ENCODE data around the gene PRRG2. TPM values are rescaled to one million over a fixed set of nuclear protein-coding genes. Genes with fewer than 3 reads are reported as not detected.

The PRRG2 gene
- total RNA-seq, 1 donor from 2014 or later = 8.5 TPM

- ATAC-seq (no peak), DNase-seq (ENCODE audit: low spot score) (no peak)
Measured at GRCh38 chr19:49556412-49557398, 24.4 kb upstream of the PRRG2 start.

DNA sequence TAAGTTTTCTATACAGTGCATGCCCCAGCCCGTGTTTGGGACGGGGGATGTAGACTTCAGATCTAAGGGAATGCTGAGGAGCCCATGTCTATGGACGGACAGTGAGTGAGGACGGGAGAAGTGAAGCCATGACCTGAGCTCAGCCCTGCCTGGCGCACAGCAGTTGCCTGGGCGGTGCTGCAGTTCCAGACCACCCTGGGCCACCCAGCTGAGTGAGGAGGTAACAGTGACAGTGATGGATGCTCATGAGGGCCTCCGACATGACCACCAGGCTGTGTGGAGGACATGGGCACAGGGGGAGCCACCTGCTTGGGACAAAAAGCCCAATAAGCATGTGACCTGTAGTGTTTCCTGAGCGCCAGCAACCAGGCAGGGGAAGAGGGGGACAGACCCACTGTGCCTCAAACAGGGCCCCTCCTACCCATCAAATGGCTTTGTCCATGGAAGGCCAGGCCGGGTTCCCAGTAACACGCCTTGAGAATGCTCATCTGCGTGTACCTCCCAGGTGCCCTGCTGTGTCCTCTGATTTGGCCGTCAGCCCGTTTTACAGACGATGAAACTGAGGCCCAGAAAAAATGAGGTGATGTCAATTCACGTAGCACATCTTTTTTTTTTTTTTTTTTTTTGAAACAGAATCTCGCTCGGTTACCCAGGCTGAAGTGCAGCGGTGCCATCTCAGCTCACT lies 23.3 kb upstream of the PRRG2 start:
- ATAC-seq = no peak

DNA sequence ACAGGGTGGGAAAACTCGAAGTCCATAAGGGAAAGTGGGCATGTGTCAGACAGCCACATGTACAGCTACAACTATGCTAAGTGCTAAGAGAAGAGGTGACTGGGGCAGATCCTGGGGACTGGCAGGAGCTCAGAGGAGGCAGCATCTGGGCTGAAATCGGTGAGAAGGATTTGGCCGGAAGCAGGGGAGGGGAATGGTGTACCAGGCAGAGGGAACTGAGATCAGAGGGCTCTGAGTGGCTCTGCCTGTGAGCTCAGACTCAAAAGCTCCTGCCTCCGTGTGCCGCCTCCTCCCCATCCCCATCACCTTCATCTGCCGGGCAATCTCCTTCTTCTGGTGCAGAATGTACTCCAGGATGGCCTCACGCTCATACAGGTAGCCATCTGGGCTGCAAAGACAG lies 22.5 kb upstream of the PRRG2 start:
- DNase-seq (ENCODE audit: low spot score) = no peak
- ATAC-seq = no peak

More for the DNA sequence above, 23.3 kb upstream of the PRRG2 start:
- DNase-seq (ENCODE audit: low spot score) = no peak

DNA sequence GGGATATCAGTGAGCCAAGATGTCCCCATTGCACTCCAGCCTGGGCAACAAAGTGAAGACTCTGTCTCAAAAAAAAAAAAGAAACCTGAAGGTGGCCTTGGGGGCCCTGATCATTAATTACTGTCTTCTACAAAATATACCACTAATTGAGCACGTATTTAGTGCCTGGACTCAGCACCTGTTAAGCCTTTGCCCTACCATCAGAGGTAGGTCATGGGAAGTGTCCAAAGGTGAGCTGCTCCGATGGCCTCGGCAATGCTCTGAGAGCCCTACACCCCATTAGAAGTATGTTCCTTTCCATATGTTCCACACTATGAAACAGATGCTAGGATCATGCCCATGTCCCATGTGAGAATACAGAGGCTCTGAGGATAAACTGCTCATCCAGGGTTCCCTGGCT lies 21.7 kb upstream of the PRRG2 start:
- no peak for DNase-seq (ENCODE audit: low spot score)
- no peak for ATAC-seq

GRCh38 chr19:49559928-49560327 lies 21.2 kb upstream of the PRRG2 start:
- DNase-seq (ENCODE audit: low spot score) (no peak), ATAC-seq (no peak)

DNA sequence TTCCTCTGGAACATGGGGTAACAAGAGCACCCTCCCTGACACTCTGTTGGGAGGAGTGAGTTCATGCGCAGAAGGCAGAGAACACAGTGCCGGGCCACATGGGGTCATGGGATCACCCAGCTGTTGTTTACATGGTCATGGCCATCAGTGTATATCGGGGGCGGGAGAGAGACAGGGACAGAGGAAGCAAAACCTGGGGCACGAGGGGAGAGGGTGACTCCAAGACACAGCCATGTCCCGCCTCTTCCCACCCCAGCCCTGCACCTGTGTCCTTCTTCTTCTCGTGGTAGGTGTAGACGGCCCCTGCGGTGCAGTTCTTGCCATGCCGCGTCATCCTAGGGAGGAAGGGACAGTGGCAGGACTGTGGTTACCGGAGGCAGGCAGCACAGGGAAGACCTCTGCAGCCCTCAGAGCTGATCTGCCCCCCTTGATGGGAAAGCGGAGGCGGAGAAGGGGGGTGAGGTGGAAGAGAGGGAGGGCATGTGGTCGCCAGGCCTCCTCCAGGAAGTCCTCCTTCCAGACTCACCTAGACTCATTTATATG lies 20.7 kb upstream of the PRRG2 start:
- DNase-seq (ENCODE audit: low spot score) = no peak
- ATAC-seq = peak; percentile 20

DNA sequence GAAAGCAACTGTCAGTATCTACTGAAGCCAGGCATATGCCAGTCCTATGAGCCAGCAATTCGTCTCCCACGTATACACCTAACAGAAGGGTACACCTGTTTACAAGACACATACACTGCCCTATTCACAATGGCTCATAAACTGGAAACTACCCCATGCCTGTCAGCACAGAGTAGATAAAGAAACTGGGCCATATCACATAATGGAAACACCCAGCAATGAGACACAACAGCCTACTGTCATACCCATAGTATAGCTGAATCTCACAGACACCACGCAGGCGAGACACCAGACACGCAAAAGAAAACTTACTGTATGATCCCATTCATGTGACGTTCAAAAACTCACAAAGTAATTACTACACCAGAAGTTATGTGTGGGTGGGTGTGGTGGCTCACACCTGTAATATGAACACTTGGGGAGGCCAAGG lies 16.5 kb upstream of the PRRG2 start:
- DNase-seq (ENCODE audit: low spot score) (no peak), ATAC-seq (no peak)

DNA sequence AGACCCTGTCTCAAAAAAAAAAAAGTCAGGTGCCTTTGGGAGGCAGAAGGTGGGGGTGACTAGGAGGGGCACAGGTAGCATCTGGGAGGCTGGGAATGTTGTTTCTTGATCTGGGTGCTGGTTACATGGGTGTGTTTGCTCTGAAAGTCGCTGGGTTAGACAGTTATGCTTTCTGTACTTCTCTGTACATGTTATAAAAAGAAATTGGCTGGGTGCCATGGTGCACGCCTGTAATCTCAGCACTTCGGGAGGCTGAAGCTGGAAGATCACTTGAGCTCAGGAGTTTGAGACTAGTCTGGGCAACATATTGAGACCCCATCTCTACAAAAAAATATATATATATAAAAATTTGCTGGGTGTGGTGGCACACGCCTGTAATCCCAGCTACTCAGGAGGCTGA lies 15.9 kb upstream of the PRRG2 start:
- DNase-seq (ENCODE audit: low spot score) = no peak
- ATAC-seq = peak; percentile 6

DNA sequence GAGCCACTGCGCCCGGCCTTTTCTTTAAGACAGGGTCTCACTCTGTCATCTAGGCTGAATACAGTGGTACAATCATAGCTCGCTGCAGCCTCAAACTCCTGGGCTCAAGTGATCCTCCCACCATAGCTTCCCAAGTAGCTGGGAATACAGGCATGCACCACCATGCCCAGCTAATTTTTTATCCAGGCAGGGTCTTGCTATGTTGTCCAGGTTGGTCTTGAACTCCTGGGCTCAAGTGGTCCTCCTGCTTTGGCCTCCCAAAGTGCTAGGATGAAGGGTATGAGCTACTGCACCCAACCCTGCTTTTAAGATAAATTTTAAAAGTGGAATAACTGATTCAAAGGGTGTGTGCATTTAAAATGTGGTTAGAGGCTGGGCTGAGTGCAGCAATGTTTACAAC lies 14.8 kb upstream of the PRRG2 start:
- DNase-seq (ENCODE audit: low spot score) (no peak), ATAC-seq (no peak)

- DNase-seq (ENCODE audit: low spot score) = no peak
Measured at GRCh38 chr19:49567861-49568441, 13.2 kb upstream of the PRRG2 start.

GRCh38 chr19:49570138-49570856 lies 10.8 kb upstream of the PRRG2 start:
- no peak for DNase-seq (ENCODE audit: low spot score)
- ATAC-seq = peak; percentile 90

More at GRCh38 chr19:49567861-49568441, 13.2 kb upstream of the PRRG2 start:
- no peak for ATAC-seq

- DNase-seq (ENCODE audit: low spot score) (no peak), ATAC-seq (peak; percentile 88)
Measured at GRCh38 chr19:49570997-49571676, 10.0 kb upstream of the PRRG2 start.

GRCh38 chr19:49573009-49573408 lies 8.1 kb upstream of the PRRG2 start:
- peak; percentile 23 for ATAC-seq
- no peak for DNase-seq (ENCODE audit: low spot score)

DNA sequence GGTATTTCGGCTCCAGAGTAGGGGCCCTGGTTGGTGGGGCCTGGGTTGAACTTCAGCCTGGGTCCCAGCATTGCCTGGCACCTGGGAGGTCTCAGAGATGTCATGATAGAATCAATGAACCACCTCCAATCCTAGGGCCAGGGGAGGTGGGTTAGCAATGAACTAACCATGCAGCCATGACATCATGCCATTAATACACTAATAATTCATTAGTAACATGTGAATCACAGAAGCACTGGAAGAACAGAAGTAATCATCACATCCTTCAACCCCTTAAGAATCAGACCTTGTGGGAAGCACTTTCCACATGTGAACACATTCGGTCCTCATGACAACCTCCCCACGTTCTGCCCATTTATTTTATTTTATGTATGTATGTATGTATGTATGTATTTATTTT lies 7.7 kb upstream of the PRRG2 start:
- no peak for ATAC-seq
- no peak for DNase-seq (ENCODE audit: low spot score)

- no peak for DNase-seq (ENCODE audit: low spot score)
- no peak for ATAC-seq
Measured at GRCh38 chr19:49574206-49574755, 6.8 kb upstream of the PRRG2 start.

DNA sequence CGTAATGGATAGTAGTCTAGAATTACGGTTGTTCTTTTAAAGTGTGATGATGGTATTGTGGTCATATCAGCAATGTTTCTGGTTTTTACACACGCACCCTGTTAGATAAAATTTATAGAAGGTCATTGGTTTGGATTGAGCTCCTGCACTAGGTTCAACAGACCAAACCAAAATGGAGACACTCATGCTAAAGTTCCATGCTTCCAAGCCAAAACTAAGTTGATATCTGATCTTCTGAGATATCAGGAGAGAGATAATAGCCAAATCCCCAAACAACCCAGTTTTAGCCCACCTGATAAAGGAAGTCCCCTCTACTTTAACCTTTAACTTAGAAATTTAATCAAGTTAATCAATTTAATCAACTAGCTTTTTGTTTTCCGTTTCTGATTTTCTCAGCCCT lies 1.9 kb upstream of the PRRG2 start:
- ATAC-seq (no peak), DNase-seq (ENCODE audit: low spot score) (no peak)

GRCh38 chr19:49579947-49580263 lies 1.2 kb upstream of the PRRG2 start:
- no peak for DNase-seq (ENCODE audit: low spot score)
- ATAC-seq = no peak

- DNase-seq (ENCODE audit: low spot score) (peak; percentile 95), ATAC-seq (peak; percentile 98)
Measured at GRCh38 chr19:49580264-49581006, 681 bp upstream of the PRRG2 start, which contains the start of gene NOSIP. TSS of gene NOSIP (minus strand) at chr19:49580556. CDS start at chr19:49560691, 19,865 bp downstream.

DNA sequence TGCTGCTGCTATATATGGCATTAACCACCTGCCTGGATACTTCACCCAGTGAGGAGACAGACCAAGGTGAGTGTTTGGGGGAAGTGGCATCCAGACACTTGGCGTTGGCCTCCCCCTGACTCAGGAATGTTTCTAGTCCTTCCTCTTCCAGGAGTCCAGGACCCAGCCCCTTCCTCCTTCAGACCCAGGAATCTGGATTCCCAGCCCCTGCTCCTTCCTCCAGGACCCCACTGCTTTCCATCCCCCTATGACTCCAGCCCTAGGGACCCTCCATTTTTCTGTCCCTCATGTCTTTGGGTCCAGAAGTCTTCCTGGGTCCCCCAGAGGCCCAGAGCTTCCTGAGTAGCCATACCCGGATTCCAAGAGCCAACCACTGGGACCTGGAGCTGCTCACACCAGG lies 2.1 kb downstream of the PRRG2 start:
- ATAC-seq (no peak), DNase-seq (ENCODE audit: low spot score) (no peak)
